Spleen (tissue), 3 donors: Measurements from ENCODE around the gene BBOX1.

Experiments used
- POLR2A ChIP-seq, 3 donors: fragments of 450-650 bp; IDR thresholded peaks; one replicate each; pipeline ENCODE4 v1.5.1; 2017; ENCODE audit warnings: antibody characterized with exemption in 3 of 3, mild to moderate bottlenecking in 1 of 3
- POLR2AphosphoS5 ChIP-seq, 3 donors: sonication (generic); formaldehyde crosslinking; IDR thresholded peaks; one replicate each; pipeline ENCODE4 v1.5.1; 2017; ENCODE audit warnings: antibody characterized with exemption in 3 of 3

GRCh38 chr11:27061461-27061821 is 20.8 kb downstream of the BBOX1 start:
- TF ChIP-seq POLR2AphosphoS5 (IDR thresholded peaks at IDR 0.05) (no peak), POLR2A (IDR thresholded peaks at IDR 0.05) (no peak)
